ENCODE measurements around the gene CNP.
"Not testable (repeated sequence)": the region's sequence is repeated elsewhere in the genome, so short reads cannot be mapped to it uniquely, and the experiment has no call there.

Gene CNP

GRCh38 chr17:41966463-41967140 lies at the start of gene CNP:
Gene CNP, plus strand, starts transcription at chr17:41966795. Its CDS starts 90 bp downstream, at chr17:41966885.
- peak; percentile 91 for DNase-seq

GRCh38 chr17:41917192-41917591 lies 49.4 kb upstream of the CNP start:
- no peak for DNase-seq

- peak; percentile 42 for DNase-seq
Measured at GRCh38 chr17:41917679-41918313, 48.8 kb upstream of the CNP start.

- DNase-seq = peak; percentile 97
Measured at GRCh38 chr17:41918314-41919164, 48.1 kb upstream of the CNP start, which contains the start of gene ACLY. Gene ACLY, minus strand, starts transcription at chr17:41918951. Its CDS starts 5,078 bp downstream, at chr17:41913873.

GRCh38 chr17:41919165-41919817 lies 47.3 kb upstream of the CNP start:
- no peak for DNase-seq

- no peak for DNase-seq
Measured at GRCh38 chr17:41919840-41920579, 46.6 kb upstream of the CNP start.

- DNase-seq = no peak
Measured at GRCh38 chr17:41920580-41920955, 46.0 kb upstream of the CNP start.

- no peak for DNase-seq
Measured at GRCh38 chr17:41925991-41926590, 40.5 kb upstream of the CNP start.

- no peak for DNase-seq
Measured at GRCh38 chr17:41928693-41929251, 37.8 kb upstream of the CNP start.

GRCh38 chr17:41930009-41930832 lies 36.4 kb upstream of the CNP start, which contains the start of gene ODAD4:
Gene ODAD4, plus strand, starts transcription at chr17:41930617. Its CDS starts 107 bp downstream, at chr17:41930724.
- DNase-seq = peak; percentile 98

- not testable (repeated sequence) for DNase-seq
Measured at GRCh38 chr17:41930833-41931156, 35.8 kb upstream of the CNP start.

- DNase-seq = not testable (repeated sequence)
Measured at GRCh38 chr17:41931715-41932114, 34.9 kb upstream of the CNP start.

- no peak for DNase-seq
Measured at GRCh38 chr17:41932816-41933389, 33.7 kb upstream of the CNP start.

- DNase-seq = no peak
Measured at GRCh38 chr17:41935641-41936040, 31.0 kb upstream of the CNP start.

- DNase-seq = no peak
Measured at GRCh38 chr17:41937970-41938954, 28.3 kb upstream of the CNP start.

- DNase-seq = no peak
Measured at GRCh38 chr17:41939044-41939692, 27.4 kb upstream of the CNP start.

GRCh38 chr17:41939693-41940090 lies 26.9 kb upstream of the CNP start:
- DNase-seq = no peak

GRCh38 chr17:41941168-41941567 lies 25.4 kb upstream of the CNP start:
- DNase-seq = no peak

Data from activated naive CD4-positive, alpha-beta T cell treated with Interleukin-2 at 50 U/mL for 16 hours (primary cell).